Measurements from ENCODE around the gene NRXN3.

NRXN3 gene

DNA sequence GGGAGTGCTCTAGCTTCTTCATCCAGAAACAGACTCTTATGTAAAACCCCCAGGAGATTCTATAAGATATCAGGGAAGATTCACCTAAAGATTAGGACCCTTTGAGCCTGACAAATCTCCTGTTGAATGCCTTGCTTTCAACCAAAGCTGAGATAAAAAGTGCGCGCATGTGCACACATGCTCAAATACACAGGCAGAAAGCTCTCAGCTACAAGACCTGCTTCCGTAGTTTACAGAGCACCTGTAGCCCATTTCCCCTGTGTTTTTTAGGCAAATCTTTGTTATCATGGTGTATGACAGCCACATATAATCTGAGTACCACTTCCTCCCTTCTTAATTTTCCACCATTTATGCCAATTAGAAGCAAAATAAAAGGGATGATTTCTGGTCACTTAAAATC lies 866.9 kb downstream of the NRXN3 start:
- no peak for DNase-seq

DNA sequence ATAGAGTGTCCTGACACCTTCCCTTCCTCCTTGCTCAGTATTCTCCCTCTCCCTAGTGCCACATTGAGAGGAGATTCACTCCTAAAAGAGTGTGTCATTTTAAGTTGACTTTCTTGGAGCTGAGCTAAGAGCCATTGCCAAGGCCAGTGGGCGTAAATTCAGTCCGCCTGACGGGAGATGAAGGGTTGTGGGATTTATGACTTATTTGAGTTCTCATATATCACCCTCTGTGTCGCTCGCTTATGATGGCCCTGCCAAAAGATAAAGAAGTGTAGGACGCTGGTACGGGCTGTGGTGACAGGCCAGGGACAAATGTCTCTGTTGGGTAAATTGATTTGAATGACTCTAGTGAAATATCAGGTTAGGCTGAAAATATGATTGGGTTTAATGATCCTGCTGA lies 867.4 kb downstream of the NRXN3 start:
- no peak for DNase-seq

DNA sequence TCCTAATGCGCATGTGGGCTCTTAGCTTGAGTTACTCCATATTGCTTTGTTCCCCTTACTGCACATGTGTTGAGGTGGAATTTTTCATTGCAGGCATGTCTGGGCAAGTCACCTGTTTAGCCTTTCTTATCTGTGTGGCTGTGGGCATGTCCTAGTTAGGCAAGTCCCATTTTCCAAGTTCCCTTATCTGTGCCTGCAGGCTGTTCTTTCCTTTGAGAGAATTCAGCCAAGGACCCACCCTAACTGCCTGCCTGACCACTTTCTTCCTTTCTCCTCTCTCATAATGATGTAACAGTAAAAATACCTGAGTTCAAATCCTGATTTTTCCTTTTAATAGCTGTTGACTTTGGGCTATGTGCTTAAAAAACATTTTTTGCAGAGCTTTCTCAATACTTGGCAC lies 870.6 kb downstream of the NRXN3 start:
- no peak for DNase-seq

DNA sequence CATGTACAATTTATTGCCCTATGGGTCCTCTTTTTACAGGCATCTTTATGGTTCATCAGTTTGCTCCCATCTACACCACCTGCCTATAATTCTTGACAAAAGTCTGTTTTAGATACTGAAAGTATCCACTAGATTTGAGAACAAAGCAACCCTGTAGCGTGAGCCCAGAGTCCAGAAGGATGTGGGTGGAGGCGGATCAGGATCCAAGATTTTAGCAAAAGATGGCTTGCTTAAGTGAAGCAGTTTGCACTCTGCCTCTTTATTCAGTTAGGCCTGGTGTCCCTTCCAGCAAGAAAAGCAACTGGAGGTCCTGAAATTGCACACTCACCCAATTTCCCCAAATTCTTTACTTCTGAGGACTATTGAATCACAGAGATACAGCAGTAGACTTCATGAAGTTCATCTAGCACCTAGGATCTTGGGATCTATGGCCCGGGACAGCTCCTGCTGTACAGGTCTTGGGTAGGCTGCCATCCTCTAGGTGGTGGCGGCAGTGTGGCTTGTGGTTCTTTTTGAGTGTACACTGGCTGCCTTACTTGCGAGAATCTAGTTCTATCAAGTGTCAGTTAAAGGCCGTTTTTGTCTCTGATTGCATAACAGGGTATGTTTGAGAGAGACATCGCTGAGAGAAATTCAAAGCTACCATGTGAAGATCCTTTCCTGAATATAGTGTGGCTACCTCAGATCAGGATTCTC lies 873.2 kb downstream of the NRXN3 start:
- DNase-seq, result no peak

DNA sequence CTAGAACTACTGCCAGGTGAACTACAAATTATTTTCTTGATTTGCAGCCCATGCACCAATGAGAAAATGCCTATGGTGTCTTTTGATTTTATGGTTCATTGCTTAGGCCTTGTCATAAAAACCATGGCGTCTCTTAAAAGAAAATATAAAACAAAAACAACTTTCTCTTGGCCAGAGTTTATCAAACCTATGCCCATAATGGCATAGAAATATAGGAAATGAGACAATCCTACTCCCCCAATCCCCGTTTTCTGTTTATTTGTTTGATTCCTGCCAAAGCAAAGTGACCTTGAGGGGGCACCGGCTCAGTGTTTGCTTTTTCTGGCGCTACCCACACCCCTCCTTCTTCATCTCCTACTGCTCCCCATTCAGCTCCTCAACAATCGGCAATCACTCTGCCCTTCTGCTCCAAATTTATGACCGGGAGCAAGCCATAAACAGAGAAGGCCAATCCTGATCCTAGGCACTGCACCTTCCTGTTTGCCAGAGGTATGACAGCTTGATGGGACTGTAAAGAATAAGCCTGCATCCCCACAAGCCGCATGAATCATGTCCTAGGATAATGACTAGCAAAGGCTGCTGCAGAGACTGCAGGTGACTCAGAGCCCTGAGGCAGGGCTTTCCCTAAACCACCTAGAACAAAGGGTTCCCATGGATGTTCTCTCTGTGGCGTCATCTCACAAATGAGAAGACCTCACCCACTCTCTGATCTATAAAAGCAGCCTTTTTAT lies 874.9 kb downstream of the NRXN3 start:
- DNase-seq, result no peak

DNA sequence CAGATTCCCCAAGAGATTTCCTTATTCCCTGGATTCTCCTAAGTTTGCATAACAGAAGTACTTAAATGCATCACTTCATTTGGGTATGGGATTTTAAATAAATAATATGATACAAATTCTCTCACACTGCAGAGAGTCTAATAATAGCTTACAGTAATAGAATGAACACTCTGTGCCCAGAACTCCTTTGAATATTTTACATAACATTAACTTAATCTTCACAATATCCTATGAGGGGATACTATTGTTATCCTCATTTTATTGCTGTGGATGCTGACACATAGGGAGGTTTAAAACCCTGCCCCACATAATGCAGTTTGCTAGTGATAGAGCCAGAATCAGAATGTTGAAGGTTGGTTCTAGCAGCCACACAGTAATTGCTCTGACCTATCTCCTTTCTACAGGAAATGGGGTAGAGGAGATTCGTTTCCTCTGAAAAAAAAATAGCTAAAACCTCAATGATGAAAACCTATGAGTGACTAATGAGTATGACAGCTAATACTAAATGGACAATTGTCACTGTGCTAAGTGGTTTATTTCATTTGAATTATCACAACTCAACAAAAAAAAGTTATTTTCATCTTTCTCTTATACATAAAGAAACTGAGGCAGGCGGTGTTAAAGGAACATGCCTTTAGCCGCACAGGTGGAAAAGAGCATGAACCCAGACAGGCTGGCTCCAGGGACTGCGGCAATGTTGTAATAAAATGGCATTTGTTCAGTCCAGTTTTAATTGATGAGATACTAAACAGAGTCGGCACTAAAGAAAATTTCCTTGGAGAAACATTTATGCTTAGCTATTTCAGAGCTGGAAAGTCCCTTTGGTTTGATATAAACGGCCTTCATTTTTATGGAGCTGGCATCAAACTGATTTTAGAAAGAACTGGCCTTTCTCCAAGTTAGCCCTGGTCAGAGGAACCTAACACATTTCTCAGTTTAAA lies 880.9 kb downstream of the NRXN3 start:
- DNase-seq, result no peak

DNA sequence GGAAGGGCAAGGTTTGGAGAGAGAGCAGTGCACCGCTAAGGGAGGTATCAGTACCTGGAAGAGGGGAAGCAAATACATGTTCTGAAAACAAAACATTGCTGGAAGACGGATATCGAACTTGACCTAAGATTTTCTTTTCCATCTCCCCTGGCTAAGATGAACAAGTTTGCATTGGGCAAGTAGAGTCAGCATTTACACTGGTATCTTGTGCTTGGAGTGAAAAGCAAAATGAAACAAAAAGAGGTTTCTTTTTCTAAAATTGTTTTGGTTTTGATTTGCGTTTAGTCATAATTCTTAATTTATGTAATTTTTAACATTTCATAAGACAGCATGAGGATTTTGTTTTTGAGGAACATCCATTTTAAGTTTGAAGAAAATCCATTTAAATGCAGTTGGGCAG lies 881.6 kb downstream of the NRXN3 start:
- DNase-seq, result no peak

DNA sequence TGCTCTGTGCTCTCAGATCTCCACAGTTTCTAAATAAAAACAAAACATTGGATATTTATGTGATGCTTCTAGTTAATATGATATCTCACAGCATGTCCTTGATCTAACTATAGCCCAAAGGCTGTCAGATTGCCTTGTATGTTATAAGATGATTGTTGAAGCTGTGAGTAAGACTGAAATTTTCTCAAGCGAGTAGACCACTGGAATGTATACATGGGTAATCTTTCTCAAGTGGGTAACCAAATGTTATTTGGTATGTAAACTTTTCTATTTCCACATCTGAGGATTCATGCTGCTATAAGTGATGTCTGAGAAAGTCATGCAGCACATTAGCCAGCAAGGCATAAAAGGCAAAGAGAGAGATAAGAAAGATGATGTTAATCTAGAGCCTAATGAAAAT lies 886.7 kb downstream of the NRXN3 start:
- no peak for DNase-seq

DNA sequence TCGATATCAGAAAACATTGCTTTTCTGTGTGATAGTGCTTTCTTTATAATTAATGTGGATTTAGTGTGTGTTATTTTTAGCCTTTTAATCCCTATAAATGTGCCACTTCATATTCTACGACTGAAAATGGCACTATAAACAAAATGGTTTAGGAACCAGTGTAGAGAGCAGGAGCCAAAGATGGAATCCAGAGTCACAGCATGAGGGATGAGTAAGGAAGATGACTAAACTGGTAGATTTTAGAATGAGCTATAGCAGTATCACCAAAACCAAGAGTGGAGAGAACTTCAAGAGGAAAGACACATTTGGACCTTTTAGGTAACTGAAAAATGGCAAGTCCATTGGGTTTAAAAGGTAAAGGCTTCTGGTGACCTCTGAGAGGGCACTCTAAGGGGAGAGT lies 887.2 kb downstream of the NRXN3 start:
- DNase-seq, result no peak

DNA sequence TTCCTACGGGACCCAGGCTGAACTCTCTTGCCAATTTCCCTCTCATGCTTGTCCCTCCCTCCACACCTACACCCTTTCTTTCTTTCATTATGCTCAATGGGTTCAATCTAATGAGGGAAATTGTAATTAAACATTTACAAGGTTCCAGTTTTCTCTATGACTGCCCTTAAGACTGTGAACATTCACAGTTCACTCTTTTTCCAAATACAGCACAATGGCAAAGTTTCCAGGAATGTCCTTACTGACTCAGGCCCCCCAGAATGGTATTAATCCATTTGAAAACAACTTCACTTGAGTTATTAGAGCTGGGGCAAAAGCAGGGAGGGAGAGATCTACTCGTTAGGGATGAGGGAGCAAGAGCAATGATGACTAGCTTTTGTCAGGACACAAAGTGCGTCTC lies 892.1 kb downstream of the NRXN3 start:
- DNase-seq, result no peak

DNA sequence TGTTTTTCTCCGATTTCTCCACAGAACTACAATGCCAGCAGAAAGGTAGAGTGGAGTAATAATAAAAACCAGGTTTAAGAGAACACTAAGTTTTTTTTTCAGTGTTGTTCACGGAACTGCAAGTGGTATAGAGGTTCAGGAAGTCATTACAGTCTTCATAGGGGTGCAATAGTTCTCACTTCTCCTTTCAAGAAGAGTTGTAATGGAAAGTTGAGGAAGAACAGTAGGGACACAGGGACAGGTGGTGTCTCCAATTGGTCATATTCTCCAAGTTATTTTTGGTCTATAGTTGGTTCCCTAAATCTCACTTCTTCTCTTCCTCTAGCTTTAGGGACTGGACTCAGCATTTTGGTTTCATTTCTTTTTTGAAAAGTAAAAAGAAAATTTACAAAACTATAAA lies 894.0 kb downstream of the NRXN3 start:
- DNase-seq, result no peak

DNA sequence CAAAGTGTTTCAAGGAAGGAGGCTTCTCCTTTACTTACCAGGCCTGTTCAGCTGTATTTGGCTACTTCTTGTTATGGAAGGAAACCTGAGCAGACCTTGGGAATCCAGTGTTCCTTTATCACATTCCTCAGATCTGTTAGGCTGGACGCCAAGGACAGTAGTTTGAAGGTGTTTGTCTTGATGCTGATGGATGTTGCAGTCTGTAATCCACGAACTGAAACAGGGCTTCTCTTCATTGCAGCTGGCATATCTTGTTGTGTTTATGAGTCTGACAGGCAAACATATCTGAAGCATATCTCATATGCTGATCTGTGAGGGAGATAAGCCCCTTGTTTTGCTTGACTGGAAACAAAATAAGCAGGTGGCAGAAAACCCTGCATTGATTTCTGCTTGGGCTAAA lies 904.3 kb downstream of the NRXN3 start:
- no peak for DNase-seq

DNA sequence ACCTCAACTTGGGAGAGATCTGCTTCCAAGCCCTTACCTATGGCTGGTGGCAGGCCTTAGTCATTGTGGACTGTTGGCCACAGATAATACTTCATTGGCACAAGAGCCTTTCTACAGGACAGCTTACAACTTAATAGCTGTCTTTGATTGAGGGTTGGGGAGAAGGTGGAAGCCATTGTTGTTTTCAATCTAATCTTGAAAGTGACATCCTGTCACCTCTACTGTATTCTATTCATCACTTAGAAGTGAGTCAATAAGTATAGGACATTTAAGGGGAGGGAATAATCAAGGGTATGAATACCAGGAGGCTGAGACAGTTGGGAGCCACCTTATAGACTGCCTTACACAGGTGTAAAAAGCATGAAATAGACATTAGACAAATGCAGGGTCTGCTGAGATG lies 906.3 kb downstream of the NRXN3 start:
- DNase-seq, result no peak

DNA sequence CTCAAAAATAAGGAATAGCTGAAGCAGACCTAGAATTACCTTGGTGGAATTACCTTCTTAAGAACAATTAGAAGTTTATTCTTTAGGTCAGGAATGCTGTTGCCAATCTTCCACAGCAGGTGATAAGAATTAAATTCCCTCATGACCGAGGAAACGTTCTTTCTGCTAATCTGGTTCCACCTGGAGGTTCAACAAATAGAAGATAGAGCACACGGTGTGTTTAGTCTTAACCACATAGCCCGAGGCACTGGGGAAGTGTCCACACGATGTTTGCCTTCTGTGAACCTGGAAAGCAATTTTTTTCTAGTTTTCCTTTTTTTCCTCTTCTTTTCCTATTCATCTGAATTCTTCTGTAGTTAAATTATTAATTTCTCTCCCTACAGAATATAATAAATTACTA lies 906.9 kb downstream of the NRXN3 start:
- DNase-seq, result no peak

DNA sequence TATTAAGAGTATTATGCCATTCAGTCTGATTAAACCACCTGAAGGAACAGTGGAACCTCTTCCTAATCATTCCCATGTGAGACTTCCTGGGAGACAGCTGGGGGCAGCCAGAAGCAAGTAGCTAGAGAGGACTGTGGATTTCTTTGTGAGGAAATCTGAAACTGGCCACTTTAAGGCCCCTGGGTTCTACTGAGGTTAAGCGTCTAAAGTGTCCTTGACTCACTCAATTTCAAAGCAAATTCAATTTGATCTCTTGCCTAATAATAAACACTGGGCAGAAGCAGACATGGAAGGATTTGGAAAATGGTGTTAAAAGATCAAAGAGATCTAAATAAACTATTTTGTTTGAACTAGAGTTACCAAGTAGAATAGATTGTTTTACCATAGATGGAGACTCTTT lies 909.9 kb downstream of the NRXN3 start:
- DNase-seq, result no peak

DNA sequence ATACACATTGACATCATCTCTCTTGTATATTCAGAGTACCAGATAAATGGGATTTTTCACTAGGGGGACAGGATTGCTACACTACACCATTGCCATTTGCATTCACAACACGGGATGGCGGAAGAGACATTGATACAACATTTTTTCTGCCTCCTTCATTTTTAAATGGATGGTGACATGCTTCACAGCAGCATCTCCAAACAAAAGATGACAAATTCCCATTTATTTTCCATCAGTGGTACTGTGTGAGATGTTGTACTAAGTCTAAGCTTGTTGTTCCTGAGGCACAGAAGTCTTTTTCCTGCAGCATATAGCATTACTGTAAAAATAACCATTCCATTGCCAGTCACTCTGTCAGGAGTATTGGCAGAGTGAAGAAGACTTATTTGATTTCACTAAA lies 912.7 kb downstream of the NRXN3 start:
- DNase-seq, result no peak

DNA sequence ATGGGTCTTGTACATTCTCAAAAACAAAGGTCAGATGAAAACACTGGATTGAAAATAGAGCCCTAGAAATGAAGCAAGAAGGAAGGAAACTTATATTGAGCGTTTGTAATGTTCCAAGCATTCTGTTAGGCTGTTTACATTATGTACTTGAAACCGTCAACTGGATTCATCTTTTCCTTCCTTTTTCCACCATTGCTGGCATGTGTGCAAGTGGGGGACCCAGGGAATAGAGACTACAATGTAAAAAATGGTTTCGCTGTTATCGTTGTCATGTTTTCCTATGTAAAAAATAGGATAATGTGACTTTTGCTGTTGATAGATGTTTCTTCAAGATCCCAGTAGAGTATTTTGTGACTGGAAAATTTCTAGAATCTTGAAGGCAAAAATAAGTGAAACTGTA lies 913.2 kb downstream of the NRXN3 start:
- no peak for DNase-seq

DNA sequence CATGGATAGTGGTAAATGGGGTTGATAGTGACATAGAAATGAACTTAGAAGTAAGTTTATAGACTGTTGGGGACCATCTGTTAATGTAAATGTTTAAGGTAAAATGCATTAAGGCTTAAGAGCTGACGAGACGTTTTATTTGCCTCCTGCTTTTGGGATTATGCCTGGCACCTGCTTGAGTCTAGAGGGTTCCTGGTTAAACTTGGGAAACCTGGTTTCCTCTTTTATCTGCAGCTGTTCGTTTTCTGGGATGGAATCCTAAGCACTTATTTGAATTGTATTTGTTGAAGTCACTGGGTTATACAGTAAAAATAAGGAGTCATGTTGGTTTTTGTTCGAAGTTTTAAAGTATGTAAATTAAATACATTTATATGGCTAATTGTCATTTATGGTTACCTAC lies 914.7 kb downstream of the NRXN3 start:
- no peak for DNase-seq

DNA sequence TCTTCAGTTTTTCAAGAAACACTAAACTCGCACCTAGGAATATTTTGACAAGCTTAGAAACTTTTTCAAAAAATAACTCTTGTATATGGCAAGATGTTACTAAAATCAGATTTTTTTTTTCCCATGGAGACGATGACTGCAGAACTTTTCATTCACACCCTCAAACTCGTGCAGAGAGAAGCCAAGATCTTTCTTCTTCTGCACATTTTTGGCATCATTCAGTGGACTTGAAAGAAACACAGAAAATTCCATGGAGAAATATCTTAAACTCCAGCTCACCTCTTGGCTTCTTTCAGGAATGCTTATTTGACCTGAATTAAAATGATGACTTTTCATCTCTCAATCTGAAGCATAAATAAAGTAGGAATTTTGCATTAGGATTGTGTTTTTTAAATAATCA lies 919.4 kb downstream of the NRXN3 start:
- DNase-seq, result no peak

DNA sequence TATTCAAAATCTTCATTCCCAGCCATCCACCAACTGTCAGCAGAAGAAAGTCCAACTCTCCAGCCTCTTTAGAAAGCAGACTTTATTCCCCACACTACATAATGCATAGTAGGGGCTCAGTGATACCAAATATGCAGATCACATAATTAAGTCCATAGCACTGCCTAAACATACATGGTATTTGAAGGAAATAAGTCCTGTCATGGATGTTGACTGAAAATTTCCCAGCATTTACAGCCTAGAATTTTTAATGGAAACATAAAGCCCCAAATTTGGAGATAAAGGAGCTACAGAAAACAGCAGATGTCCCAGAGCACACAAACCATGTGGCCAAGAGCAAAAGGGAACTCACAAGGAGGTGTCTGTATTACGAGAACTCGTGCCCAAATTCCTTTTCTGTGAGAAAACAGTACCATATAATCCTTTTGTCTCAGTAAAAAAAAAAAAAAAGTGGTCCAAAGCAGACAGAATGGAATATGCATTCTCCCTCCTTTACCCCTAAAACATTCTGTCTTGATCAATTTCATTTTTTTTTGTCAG lies 920.5 kb downstream of the NRXN3 start:
- DNase-seq, result no peak

DNA sequence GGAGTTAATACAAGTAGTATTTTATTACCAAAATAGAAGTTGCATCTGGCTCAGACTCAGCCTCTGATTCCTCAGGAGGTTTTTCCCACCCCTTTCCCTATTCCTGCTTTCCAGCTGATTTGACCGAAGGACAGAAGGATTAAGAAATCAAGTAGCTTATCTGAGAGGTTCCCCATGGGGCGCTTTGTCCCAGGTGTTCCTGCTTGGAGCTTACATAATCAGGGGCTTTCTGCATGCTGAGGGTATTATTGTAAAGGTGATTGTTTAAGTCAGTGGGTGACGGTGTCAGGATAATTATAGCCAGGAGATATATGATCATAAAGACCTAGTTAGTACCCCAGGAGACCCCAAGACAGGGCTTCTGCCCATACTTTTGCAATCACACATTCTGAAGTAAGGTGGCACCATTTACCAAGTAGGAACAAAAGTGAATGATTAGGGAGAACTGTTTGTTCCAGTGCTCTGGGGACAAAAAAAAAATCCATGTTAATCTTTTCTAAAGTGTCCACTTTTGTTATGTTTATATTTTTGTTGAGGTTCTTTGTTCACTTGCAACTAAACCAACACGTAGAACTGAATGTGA lies 921.3 kb downstream of the NRXN3 start:
- DNase-seq, result no peak

DNA sequence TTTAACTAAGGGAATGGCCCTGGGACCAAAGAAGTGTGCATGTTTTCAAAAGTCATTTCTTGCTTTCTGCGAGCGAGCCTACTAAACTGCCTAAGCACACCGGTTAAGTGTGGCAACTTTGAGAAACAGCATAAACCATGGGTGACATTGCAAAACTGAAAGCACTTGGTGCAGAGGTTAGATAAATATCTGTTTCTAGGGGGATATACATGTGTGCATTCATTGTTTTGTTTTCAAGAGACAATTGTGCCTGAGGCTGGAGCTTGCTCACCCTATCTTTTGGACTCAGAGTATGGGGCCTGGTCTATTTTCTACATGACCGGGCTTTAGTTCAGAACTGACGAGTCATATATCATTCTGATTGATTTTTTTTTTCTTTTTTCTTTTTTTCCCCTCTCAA lies 923.4 kb downstream of the NRXN3 start:
- no peak for DNase-seq

DNA sequence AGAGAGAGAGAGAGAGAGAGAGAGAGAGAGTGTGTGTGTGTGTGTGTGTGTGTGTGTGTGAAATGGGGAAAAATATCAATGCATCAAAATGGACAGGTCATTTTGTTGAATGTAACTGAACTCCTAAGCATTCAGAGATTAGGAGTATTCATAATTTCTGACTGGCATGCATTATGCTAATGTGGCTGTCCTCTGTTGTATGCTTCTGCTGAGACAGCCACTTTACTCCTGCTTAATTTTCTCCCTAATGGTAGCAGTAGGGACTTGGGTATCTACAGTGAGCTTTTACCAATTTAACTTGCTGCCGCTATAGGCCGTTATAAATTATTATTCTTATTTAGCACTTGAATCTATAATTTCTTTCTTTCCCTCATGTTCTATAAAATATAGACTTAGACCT lies 924.8 kb downstream of the NRXN3 start:
- no peak for DNase-seq

All from stimulated activated CD4-positive, alpha-beta T cell treated with anti-CD3 and anti-CD28 coated beads, Interleukin-4, amount 100 ng/mL, for 24 hours (primary cell).